ENCODE results near the gene TBX3. TPM values are rescaled to one million over a fixed set of nuclear protein-coding genes. Genes with fewer than 3 reads are reported as not detected.

TBX3 gene
- total and polyA plus RNA-seq, 3 donors from 2014 or later = 4.0 to 8.7 (median 8.4) TPM

GRCh38 chr12:114676142-114676741 is 7.7 kb downstream of the TBX3 start:
- Histone ChIP-seq H3K27me3 (no peaks in the 10 kb centered on the region), H3K27ac (no peak overlapping the region), H3K9me3 (no peaks in the 10 kb centered on the region), H3K4me1 (peaks cover 4% of the 10 kb centered on the region), H3K36me3 (ENCODE audit: low read depth, missing control alignments) (no peaks in the 10 kb centered on the region), H3K4me3 (no peak overlapping the region)
- TF ChIP-seq POLR2A (IDR thresholded peaks at IDR 0.05) (no peak), CTCF (IDR thresholded peaks at IDR 0.05) (no peak)
- 84 to 92% methylated on average over 6 of the region's 6 CpGs for WGBS, 2 donors
- intact Hi-C loops (cut with DNase I; ENCODE audit: low total_unique reads) = no loop called here
- DNase-seq = no peak

- WGBS, 2 donors = 75 to 80% methylated on average over 15 to 70 of the region's 70 CpGs
- no peak for DNase-seq
- Histone ChIP-seq H3K4me3 (peak overlapping the region; percentile 9 to 52), H3K4me1 (peaks cover 4% of the 10 kb centered on the region), H3K27me3 (no peaks in the 10 kb centered on the region), H3K36me3 (ENCODE audit: low read depth, missing control alignments) (no peaks in the 10 kb centered on the region), H3K27ac (no peak overlapping the region), H3K9me3 (no peaks in the 10 kb centered on the region)
- intact Hi-C loops (cut with DNase I; ENCODE audit: low total_unique reads) = no loop called here
- TF ChIP-seq POLR2A (IDR thresholded peaks at IDR 0.05) = no peak
- TF ChIP-seq CTCF (IDR thresholded peaks at IDR 0.05) = no peak
Measured at GRCh38 chr12:114674251-114675047, 9.5 kb downstream of the TBX3 start.

- 60 to 88% methylated on average over 12 of the region's 12 CpGs for WGBS, 2 donors
- peaks cover 4% of the 10 kb centered on the region for H3K4me1 ChIP-seq
- peak overlapping the region; percentile 9 to 52 for H3K4me3 ChIP-seq
- H3K27ac ChIP-seq = no peak overlapping the region
- TF ChIP-seq CTCF (IDR thresholded peaks at IDR 0.05) (no peak), POLR2A (IDR thresholded peaks at IDR 0.05) (no peak)
- H3K36me3 ChIP-seq (ENCODE audit: low read depth, missing control alignments) = no peaks in the 10 kb centered on the region
- no peaks in the 10 kb centered on the region for H3K27me3 ChIP-seq
- no peaks in the 10 kb centered on the region for H3K9me3 ChIP-seq
- intact Hi-C loops (cut with DNase I; ENCODE audit: low total_unique reads) = no loop called here
- DNase-seq = no peak
Measured at GRCh38 chr12:114673901-114674250, 10.1 kb downstream of the TBX3 start.

- Histone ChIP-seq H3K4me3 (no peak overlapping the region), H3K27ac (no peak overlapping the region), H3K27me3 (no peaks in the 10 kb centered on the region), H3K9me3 (no peaks in the 10 kb centered on the region), H3K36me3 (ENCODE audit: low read depth, missing control alignments) (no peaks in the 10 kb centered on the region), H3K4me1 (peaks cover 4% of the 10 kb centered on the region)
- intact Hi-C loops (cut with DNase I; ENCODE audit: low total_unique reads) = no loop called here
- TF ChIP-seq POLR2A (IDR thresholded peaks at IDR 0.05) (no peak), CTCF (IDR thresholded peaks at IDR 0.05) (no peak)
- WGBS, 2 donors = 47 to 49% methylated on average over 10 of the region's 10 CpGs
- DNase-seq = no peak
Measured at GRCh38 chr12:114673169-114673833, 10.7 kb downstream of the TBX3 start.

Data from testis (tissue), 3 donors.